ENCODE measurements around the gene WDR43.

Gene WDR43

GRCh38 chr2:28995765-28996750 is 101.6 kb downstream of the WDR43 start:
- Histone ChIP-seq H3K27ac (no peak overlapping the region), H3K36me3 (no peaks in the 10 kb centered on the region), H3K4me3 (ENCODE audit: low read depth, low read length) (no peak overlapping the region), H3K9me3 (ENCODE audit: severe bottlenecking) (peaks cover 2% of the 10 kb centered on the region), H3K27me3 (ENCODE audit: insufficient read depth, low read depth, severe bottlenecking) (no peaks in the 10 kb centered on the region)
- no peak for TF ChIP-seq CTCF (IDR thresholded peaks at IDR 0.05; ENCODE audit: low read depth, low read length)
- DNase-seq: no peak

DNA sequence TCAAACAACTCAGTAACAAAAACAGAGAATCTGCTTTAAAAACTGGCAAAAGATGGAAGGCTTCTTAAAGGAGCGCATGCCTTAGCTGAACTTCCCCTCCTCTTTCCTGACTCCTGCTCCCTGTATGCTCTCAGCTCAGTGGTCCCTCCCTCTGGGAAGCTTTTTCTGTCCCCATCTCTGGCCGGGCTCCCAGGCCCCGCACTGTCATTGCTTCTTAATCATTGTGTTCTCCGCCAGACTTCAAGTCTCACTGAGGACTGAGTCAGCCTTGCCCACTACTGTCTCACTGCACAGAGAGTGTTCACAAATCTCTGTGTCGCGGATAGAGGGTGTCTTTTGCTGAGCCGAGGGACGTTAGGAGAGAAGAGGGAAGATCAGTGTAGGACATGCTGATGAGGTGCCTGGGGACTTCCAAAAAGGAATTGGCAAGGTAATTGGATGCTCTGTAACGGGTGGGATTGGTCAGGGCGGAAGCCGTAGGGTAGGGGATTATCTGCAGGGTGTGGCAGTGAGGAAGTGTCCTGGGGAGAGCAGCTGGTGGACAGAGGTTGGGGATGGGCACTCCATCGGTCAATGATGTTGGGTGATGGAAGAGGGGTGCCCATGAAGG is 102.9 kb downstream of the WDR43 start:
- DNase-seq: no peak
- Histone ChIP-seq H3K9me3 (ENCODE audit: severe bottlenecking) (peaks cover 2% of the 10 kb centered on the region), H3K4me3 (ENCODE audit: low read depth, low read length) (no peak overlapping the region), H3K27ac (no peak overlapping the region), H3K36me3 (no peaks in the 10 kb centered on the region), H3K27me3 (ENCODE audit: insufficient read depth, low read depth, severe bottlenecking) (no peaks in the 10 kb centered on the region)
- no peak for TF ChIP-seq CTCF (IDR thresholded peaks at IDR 0.05; ENCODE audit: low read depth, low read length)

Data from WERI-Rb-1 (cell line).